Suprapubic skin (tissue), 4 donors: ENCODE measurements around the gene SLC38A3.

Source experiments
- EP300 ChIP-seq: sonication (generic); formaldehyde crosslinking; IDR thresholded peaks from one replicate; pipeline ENCODE4 v1.6.1; 2017; ENCODE audit warnings: antibody characterized with exemption
- POLR2A ChIP-seq, 2 donors: fragments of 450-650 bp; IDR thresholded peaks; one replicate each; pipeline ENCODE4 v1.6.1; 2017; ENCODE audit warnings: antibody characterized with exemption in 2 of 2, mild to moderate bottlenecking in 2 of 2, moderate library complexity in 2 of 2
- POLR2AphosphoS5 ChIP-seq, 3 donors: sonication (generic); formaldehyde crosslinking; IDR thresholded peaks; one replicate each; pipeline ENCODE4 v1.6.1; 2017; ENCODE audit warnings: antibody characterized with exemption in 3 of 3
- TF ChIP-seq, protein P1 (sequence below), 2 donors: fragments of 200-600 bp in 1 of 2; fragments of 450-650 bp in 1 of 2; sonication (generic) in 1 of 2; IDR thresholded peaks; one replicate each; pipeline ENCODE4 v1.5.1; 2016 to 2019; ENCODE audit warnings: antibody characterized with exemption in 2 of 2, mild to moderate bottlenecking in 1 of 2, moderate library complexity in 1 of 2

DNA sequence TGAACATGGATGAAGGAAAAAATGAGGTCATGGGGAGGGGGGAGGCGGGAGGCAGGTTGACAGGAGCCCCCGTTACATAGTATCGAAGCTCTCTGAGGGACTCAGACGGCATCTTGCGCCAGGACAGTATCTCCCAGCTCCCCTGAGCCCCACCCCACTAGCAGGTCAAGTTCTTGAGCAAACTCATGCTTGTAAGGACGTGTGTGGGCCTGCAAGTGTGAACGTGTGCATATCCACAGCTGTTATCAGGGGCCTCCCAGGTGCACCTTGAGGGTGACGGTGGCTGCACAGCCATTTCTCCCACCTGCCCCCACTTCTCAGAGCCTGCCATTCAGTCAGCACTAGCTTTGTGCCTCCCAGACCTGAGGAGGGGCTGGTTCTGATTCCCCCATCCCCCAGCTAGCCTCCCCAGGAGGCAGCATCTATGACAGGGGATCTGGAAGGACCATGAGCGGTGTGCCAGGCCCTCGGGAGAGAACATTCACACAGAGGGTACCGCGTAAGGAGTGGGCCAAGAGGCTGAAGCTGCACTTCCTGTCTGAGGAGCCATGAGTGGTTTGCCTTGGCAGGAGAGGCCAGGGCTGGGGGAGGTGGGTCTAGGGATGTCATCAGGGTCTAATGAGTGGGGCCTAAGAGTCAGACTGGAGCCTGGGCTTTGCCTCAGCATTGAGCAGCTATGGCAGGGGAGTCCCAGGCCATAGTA lies 47.1 kb upstream of the SLC38A3 start:
- TF ChIP-seq, protein P1, sequence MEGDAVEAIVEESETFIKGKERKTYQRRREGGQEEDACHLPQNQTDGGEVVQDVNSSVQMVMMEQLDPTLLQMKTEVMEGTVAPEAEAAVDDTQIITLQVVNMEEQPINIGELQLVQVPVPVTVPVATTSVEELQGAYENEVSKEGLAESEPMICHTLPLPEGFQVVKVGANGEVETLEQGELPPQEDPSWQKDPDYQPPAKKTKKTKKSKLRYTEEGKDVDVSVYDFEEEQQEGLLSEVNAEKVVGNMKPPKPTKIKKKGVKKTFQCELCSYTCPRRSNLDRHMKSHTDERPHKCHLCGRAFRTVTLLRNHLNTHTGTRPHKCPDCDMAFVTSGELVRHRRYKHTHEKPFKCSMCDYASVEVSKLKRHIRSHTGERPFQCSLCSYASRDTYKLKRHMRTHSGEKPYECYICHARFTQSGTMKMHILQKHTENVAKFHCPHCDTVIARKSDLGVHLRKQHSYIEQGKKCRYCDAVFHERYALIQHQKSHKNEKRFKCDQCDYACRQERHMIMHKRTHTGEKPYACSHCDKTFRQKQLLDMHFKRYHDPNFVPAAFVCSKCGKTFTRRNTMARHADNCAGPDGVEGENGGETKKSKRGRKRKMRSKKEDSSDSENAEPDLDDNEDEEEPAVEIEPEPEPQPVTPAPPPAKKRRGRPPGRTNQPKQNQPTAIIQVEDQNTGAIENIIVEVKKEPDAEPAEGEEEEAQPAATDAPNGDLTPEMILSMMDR (IDR thresholded peaks at IDR 0.05), result no peak
- TF ChIP-seq EP300, result no peak
- TF ChIP-seq POLR2AphosphoS5 (IDR thresholded peaks at IDR 0.05), result peak in 1 of 3 donors; percentile 33
- no peak for TF ChIP-seq POLR2A (IDR thresholded peaks at IDR 0.05)
